Ishikawa (cell line): Measurements from ENCODE around the gene CLIP3.

Source experiments
- CEBPB ChIP-seq: IDR thresholded peaks from 2 replicates; pipeline ENCODE4 v1.6.1; 2012
- EP300 ChIP-seq: IDR thresholded peaks from 2 replicates; pipeline ENCODE4 v1.6.1; 2012; ENCODE audit warnings: borderline replicate concordance
- TCF12 ChIP-seq: IDR thresholded peaks from 2 replicates; pipeline ENCODE4 v1.6.1; 2012; ENCODE audit warnings: low read depth
- TEAD4 ChIP-seq: IDR thresholded peaks from 2 replicates; pipeline ENCODE4 v1.6.1; 2012
- USF1 ChIP-seq: IDR thresholded peaks from 2 replicates; pipeline ENCODE4 v1.6.1; 2012
- YY1 ChIP-seq: IDR thresholded peaks from 2 replicates; pipeline ENCODE4 v1.6.1; 2012; ENCODE audit warnings: low read depth
- ZBTB7A ChIP-seq: IDR thresholded peaks from 2 replicates; pipeline ENCODE4 v1.6.1; 2012; ENCODE audit warnings: low read depth

GRCh38 chr19:35986111-35986510 lies 46.6 kb downstream of the CLIP3 start:
- TF ChIP-seq TEAD4 (no peak), YY1 (no peak), CEBPB (no peak), TCF12 (no peak), ZBTB7A (no peak), USF1 (no peak), EP300 (no peak)
